Stomach (tissue), 9 donors: ENCODE data around the gene UBE2D2. TPM values are rescaled to one million over a fixed set of nuclear protein-coding genes. Genes with fewer than 3 reads are reported as not detected.

Experiments
- DNase-seq, 2 donors: peaks; one replicate each; pipeline versions ENCODE4 v3.0.0 to v3.0.0-alpha.2; 2013 to 2019
- H3K27ac ChIP-seq, 5 donors: fragments of 200-600 bp in 4 of 5; sonication (generic) in 4 of 5; one replicate each; pipeline ENCODE4 v1.5.1; 2013 to 2019; ENCODE audit warnings: mild to moderate bottlenecking in 1 of 5, moderate library complexity in 1 of 5
- H3K27me3 ChIP-seq, 3 donors: fragments of 200-600 bp; sonication (generic); one replicate each; pipeline ENCODE4 v1.5.1; 2017 to 2019; ENCODE audit warnings: mixed run types in 1 of 3
- H3K36me3 ChIP-seq, 4 donors: fragments of 200-600 bp; sonication (generic); 1 replicate in 3 of 4; 2 replicates in 1 of 4; pipeline ENCODE4 v1.5.1; 2016 to 2019
- H3K4me1 ChIP-seq, 4 donors: fragments of 200-600 bp; sonication (generic); one replicate each; pipeline ENCODE4 v1.5.1; 2016 to 2019
- H3K4me3 ChIP-seq, 4 donors: fragments of 200-600 bp; sonication (generic) in 3 of 4; one replicate each; pipeline ENCODE4 v1.5.1; 2016 to 2019; ENCODE audit warnings: mild to moderate bottlenecking in 1 of 4
- H3K9me3 ChIP-seq, 4 donors: fragments of 200-600 bp; sonication (generic); one replicate each; pipeline ENCODE4 v1.5.1; 2016 to 2019
- CTCF ChIP-seq, 7 experiments: fragments of 450-650 bp in 4 of 7; fragments of 200-600 bp in 3 of 7; sonication (generic) in 3 of 7; IDR thresholded peaks; one replicate each; pipeline ENCODE4 v1.5.1; 2016 to 2019; ENCODE audit warnings: antibody characterized with exemption in 7 of 7, control low read depth in 2 of 7, mild to moderate bottlenecking in 1 of 7
- EP300 ChIP-seq: sonication (generic); formaldehyde crosslinking; IDR thresholded peaks from one replicate; pipeline ENCODE4 v1.6.1; 2017; ENCODE audit warnings: antibody characterized with exemption
- POLR2A ChIP-seq, 4 donors: fragments of 450-650 bp; IDR thresholded peaks; one replicate each; pipeline ENCODE4 v1.6.1; 2016; ENCODE audit warnings: antibody characterized with exemption in 4 of 4, control low read depth in 2 of 4, mild to moderate bottlenecking in 1 of 4, moderate library complexity in 1 of 4
- POLR2AphosphoS5 ChIP-seq, 3 donors: sonication (generic); formaldehyde crosslinking; IDR thresholded peaks; one replicate each; pipeline ENCODE4 v1.6.1; 2016; ENCODE audit warnings: antibody characterized with exemption in 3 of 3
- WGBS, 5 donors: extraction: QIAGEN DNeasy Blood & Tissue Kit in 3 of 5; methylation state at CpG; one replicate each; pipeline versions ENCODE4 v1.1.5 to v1.1.7; 2013 to 2018; 5-methylcytosine and 5-hydroxymethylcytosine counted together
- intact Hi-C: fragments of 100-400 bp; cut with DNase I; formaldehyde crosslinking; loops from one replicate; pipeline ENCODE4 v1.15.1; 2023; ENCODE audit warnings: low total_unique reads
- polyA plus RNA-seq, 3 donors: library from polyadenylated mRNA; stranded (reverse); fragments of 200-250 nt; gene quantifications; one replicate each; pipeline ENCODE4 v1.2.3, GENCODE V29; 2013
- total RNA-seq, 5 donors: library from RNA; depleted of rRNA; stranded (reverse); fragments of >200 nt; gene quantifications; one replicate each; pipeline versions ENCODE4 v1.1.0 to v1.2.3, GENCODE V29; 2014 to 2016
- donor health status: healthy with polysubstance abuse.
- donor health status: Bipolar disorder and iron deficiency.
- donor health status: healthy.

Gene UBE2D2
- total and polyA plus RNA-seq, 8 donors = 29.8 to 220 (median 75.6) TPM

DNA sequence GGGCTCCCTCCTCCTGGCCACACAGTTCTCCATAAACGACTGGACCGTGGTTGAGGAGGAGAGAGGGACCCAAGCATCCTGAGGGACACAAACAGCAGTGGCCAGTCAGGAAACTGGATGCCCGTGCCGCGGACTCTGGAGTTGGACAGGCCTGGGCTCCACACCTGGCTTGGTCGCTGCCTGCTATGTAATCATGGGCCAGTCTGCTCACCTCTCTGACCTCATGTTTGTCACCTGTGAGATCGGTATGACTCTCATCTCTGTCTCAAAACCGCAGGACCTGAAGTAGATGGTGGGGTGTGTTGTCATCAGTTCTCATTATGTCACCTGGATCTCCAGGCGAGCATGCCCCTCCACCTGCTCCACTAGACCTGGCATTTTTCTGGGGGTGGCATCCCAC is 101.5 kb downstream of the UBE2D2 start:
- Histone ChIP-seq H3K36me3 (peaks cover 0 to 3% (median 0%) of the 10 kb centered on the region in 4 donors), H3K9me3 (no peaks in the 10 kb centered on the region), H3K4me1 (peaks cover 87 to 100% (median 98%) of the 10 kb centered on the region in 4 donors), H3K27me3 (no peaks in the 10 kb centered on the region), H3K4me3 (no peak overlapping the region), H3K27ac (peak overlapping the region in 4 of 5 donors; percentile 90 to 95 (median 94))
- WGBS, 5 donors = 53 to 72% (median 71%) methylated on average over 9 of the region's 9 CpGs
- intact Hi-C loops = no loop called here
- no peak for TF ChIP-seq EP300
- TF ChIP-seq CTCF (IDR thresholded peaks at IDR 0.05) = no peak
- TF ChIP-seq POLR2AphosphoS5 (IDR thresholded peaks at IDR 0.05) = no peak
- TF ChIP-seq POLR2A (IDR thresholded peaks at IDR 0.05) = no peak
- DNase-seq = no peak

GRCh38 chr5:139663207-139664085 is 102.3 kb downstream of the UBE2D2 start:
- H3K4me3 ChIP-seq = no peak overlapping the region
- H3K4me1 ChIP-seq = peaks cover 87 to 100% (median 98%) of the 10 kb centered on the region in 4 donors
- H3K27me3 ChIP-seq = no peaks in the 10 kb centered on the region
- H3K9me3 ChIP-seq = no peaks in the 10 kb centered on the region
- TF ChIP-seq POLR2AphosphoS5 (IDR thresholded peaks at IDR 0.05) = no peak
- no peak for TF ChIP-seq CTCF (IDR thresholded peaks at IDR 0.05)
- no peak for TF ChIP-seq EP300
- no peak for TF ChIP-seq POLR2A (IDR thresholded peaks at IDR 0.05)
- no peak for DNase-seq
- intact Hi-C loops = no loop called here
- H3K27ac ChIP-seq = peak overlapping the region in 4 of 5 donors; percentile 90 to 95 (median 94)
- WGBS, 5 donors = 81 to 89% (median 87%) methylated on average over 10 to 14 of the region's 14 CpGs
- peaks cover 0 to 3% (median 0%) of the 10 kb centered on the region in 4 donors for H3K36me3 ChIP-seq

GRCh38 chr5:139664086-139664693 is 103.1 kb downstream of the UBE2D2 start:
- Histone ChIP-seq H3K4me3 (no peak overlapping the region), H3K9me3 (no peaks in the 10 kb centered on the region), H3K27ac (peak overlapping the region in 4 of 5 donors; percentile 88 to 95 (median 92)), H3K36me3 (peaks cover 0 to 3% (median 0%) of the 10 kb centered on the region in 4 donors), H3K4me1 (peaks cover 87 to 100% (median 98%) of the 10 kb centered on the region in 4 donors), H3K27me3 (no peaks in the 10 kb centered on the region)
- intact Hi-C loops = no loop called here
- no peak for DNase-seq
- TF ChIP-seq POLR2A (IDR thresholded peaks at IDR 0.05) (no peak), EP300 (no peak), POLR2AphosphoS5 (IDR thresholded peaks at IDR 0.05) (no peak), CTCF (IDR thresholded peaks at IDR 0.05) (no peak)
- 58 to 76% (median 62%) methylated on average over 9 of the region's 9 CpGs for WGBS, 5 donors

DNA sequence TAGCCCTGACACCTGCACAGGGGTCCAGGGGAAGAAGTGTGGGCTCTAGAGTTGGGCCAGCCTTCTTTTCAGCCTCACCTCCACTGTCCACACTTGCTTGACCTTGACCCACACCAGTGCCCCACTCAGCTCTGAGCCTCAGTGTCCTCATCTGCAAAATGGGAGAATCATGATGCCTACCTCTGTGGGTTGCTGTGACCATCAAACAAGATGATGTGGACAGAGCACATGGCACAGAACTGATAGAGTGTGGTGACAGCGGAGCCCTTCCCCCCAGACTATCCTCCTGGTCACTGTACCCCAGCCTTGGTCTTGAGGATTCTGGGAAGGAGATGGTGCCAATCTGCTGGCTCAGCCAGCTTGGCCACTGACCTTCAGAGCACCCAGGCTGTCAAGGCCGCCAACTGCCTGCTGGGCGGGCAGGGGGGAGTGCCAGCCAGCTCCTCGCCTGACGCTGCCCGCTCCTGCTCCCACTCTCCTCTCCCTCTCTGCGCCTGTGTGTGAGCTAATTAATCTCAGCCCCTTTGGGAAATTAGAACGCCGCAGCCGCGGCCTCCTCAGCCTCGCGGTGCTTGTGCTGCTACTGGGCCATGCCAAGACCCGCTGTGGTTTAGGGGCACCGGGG is 103.7 kb downstream of the UBE2D2 start:
- DNase-seq = peak in 1 of 2 donors; percentile 71
- no peak overlapping the region for H3K4me3 ChIP-seq
- peaks cover 87 to 100% (median 98%) of the 10 kb centered on the region in 4 donors for H3K4me1 ChIP-seq
- TF ChIP-seq POLR2A (IDR thresholded peaks at IDR 0.05) (no peak), CTCF (IDR thresholded peaks at IDR 0.05) (no peak), POLR2AphosphoS5 (IDR thresholded peaks at IDR 0.05) (no peak), EP300 (no peak)
- H3K27me3 ChIP-seq = no peaks in the 10 kb centered on the region
- peaks cover 0 to 3% (median 0%) of the 10 kb centered on the region in 4 donors for H3K36me3 ChIP-seq
- WGBS, 5 donors = 67 to 76% (median 74%) methylated on average over 13 to 15 of the region's 15 CpGs
- H3K9me3 ChIP-seq = no peaks in the 10 kb centered on the region
- peak overlapping the region in 4 of 5 donors; percentile 88 to 95 (median 92) for H3K27ac ChIP-seq
- intact Hi-C loops = no loop called here
